ENCODE measurements around the gene VAPB.
"Not testable (repeated sequence)": the region's sequence is repeated elsewhere in the genome, so short reads cannot be mapped to it uniquely, and the experiment has no call there.

VAPB gene

GRCh38 chr20:58417438-58417837, 28.4 kb downstream of the VAPB start:
- Histone ChIP-seq H4K20me1 (peaks cover 26 to 75% (median 61%) of the 10 kb centered on the region in 11 experiments; a peak in 19 of 22 replicates), H3K9ac (no peak overlapping the region), H3K4me3 (no peak overlapping the region), H3K36me3 (peaks cover 48 to 68% (median 61%) of the 10 kb centered on the region in 11 experiments), H3K4me1 (peaks cover 3 to 15% (median 9%) of the 10 kb centered on the region in 10 experiments; a peak in 12 of 20 replicates), H3K27me3 (no peaks in the 10 kb centered on the region), H3K27ac (no peak overlapping the region), H3K4me2 (no peak overlapping the region), H3K9me3 (replicated peaks in 1 of 11) (peaks cover 0 to 20% (median 17%) of the 10 kb centered on the region in 11 experiments; a peak in 20 of 22 replicates)
- TF ChIP-seq Cebpa-rat (IDR thresholded peaks at IDR 0.05), result no peak

DNA sequence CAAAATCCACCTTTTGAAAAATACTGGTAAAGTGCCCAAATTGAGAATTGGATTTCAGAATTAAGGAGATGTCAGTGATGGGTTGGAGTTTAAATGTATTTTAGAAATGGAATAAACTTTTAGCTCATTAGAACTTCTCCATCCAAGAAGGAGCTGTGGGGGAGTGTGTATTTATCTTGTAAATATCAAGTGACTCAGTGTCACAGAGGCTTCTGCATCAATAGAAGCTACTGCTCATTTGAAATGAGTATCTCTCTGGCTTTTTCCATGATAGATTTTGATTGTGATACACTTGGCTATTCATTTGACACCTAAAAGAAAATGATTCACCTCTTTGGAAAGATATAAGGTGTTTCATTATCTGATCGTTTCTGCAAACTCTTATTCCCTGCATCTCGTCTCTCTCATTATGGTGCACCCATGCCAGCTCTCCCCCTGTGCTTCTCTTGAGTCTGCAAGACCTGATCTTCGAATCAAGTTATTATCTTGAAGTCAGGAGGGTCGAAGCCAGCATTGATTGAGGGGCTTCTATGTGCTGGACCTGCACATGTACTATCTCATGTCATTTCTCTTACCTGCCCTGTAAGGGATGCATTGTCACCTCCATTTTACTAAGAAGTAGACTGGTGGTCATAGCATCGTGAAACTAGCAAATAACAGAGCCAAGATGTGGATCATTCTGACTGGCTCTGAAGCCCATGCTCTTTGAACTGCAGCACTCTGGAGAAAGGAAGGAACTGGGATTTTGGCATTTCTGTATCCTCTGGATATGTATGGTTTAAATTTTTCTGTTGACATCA, 30.1 kb downstream of the VAPB start:
- H4K20me1 ChIP-seq, result peaks cover 26 to 92% (median 62%) of the 10 kb centered on the region in 11 experiments; a peak in 19 of 22 replicates
- TF ChIP-seq Cebpa-rat (IDR thresholded peaks at IDR 0.05), result no peak
- H3K27me3 ChIP-seq, result no peaks in the 10 kb centered on the region
- no peak overlapping the region for H3K27ac ChIP-seq
- peaks cover 66 to 80% (median 75%) of the 10 kb centered on the region in 11 experiments for H3K36me3 ChIP-seq
- peaks cover 0 to 12% (median 10%) of the 10 kb centered on the region in 11 experiments; a peak in 16 of 22 replicates for H3K9me3 ChIP-seq (replicated peaks in 1 of 11)
- no peak overlapping the region for H3K4me2 ChIP-seq
- peaks cover 3 to 15% (median 9%) of the 10 kb centered on the region in 10 experiments; a peak in 12 of 20 replicates for H3K4me1 ChIP-seq
- no peak overlapping the region for H3K9ac ChIP-seq
- no peak overlapping the region for H3K4me3 ChIP-seq

- H4K20me1 ChIP-seq, result peaks cover 23 to 98% (median 60%) of the 10 kb centered on the region in 11 experiments; a peak in 19 of 22 replicates
- peaks cover 83 to 97% (median 93%) of the 10 kb centered on the region in 11 experiments for H3K36me3 ChIP-seq
- no peak overlapping the region for H3K27ac ChIP-seq
Observed at GRCh38 chr20:58420798-58421496, 31.9 kb downstream of the VAPB start.

GRCh38 chr20:58421497-58421850, 32.4 kb downstream of the VAPB start:
- H3K36me3 ChIP-seq, result peaks cover 88 to 99% (median 96%) of the 10 kb centered on the region in 11 experiments
- no peak overlapping the region for H3K4me2 ChIP-seq
- H3K9ac ChIP-seq, result no peak overlapping the region
- no peak overlapping the region for H3K27ac ChIP-seq
- no peak overlapping the region for H3K4me3 ChIP-seq
- peaks cover 17 to 98% (median 58%) of the 10 kb centered on the region in 11 experiments; a peak in 19 of 22 replicates for H4K20me1 ChIP-seq
- TF ChIP-seq Cebpa-rat (IDR thresholded peaks at IDR 0.05), result no peak
- peaks cover 0 to 6% (median 4%) of the 10 kb centered on the region in 10 experiments; a peak in 11 of 20 replicates for H3K4me1 ChIP-seq
- H3K9me3 ChIP-seq (replicated peaks in 1 of 11), result peaks cover 5 to 26% (median 18%) of the 10 kb centered on the region in 11 experiments; a peak in 21 of 22 replicates
- H3K27me3 ChIP-seq, result no peaks in the 10 kb centered on the region

More at GRCh38 chr20:58420798-58421496, 31.9 kb downstream of the VAPB start:
- no peaks in the 10 kb centered on the region for H3K27me3 ChIP-seq
- H3K4me2 ChIP-seq, result no peak overlapping the region
- H3K9ac ChIP-seq, result no peak overlapping the region
- TF ChIP-seq Cebpa-rat (IDR thresholded peaks at IDR 0.05), result no peak
- H3K9me3 ChIP-seq (replicated peaks in 1 of 11), result peaks cover 0 to 20% (median 13%) of the 10 kb centered on the region in 11 experiments; a peak in 20 of 22 replicates
- H3K4me1 ChIP-seq, result peaks cover 3 to 11% (median 8%) of the 10 kb centered on the region in 10 experiments; a peak in 12 of 20 replicates
- no peak overlapping the region for H3K4me3 ChIP-seq

DNA sequence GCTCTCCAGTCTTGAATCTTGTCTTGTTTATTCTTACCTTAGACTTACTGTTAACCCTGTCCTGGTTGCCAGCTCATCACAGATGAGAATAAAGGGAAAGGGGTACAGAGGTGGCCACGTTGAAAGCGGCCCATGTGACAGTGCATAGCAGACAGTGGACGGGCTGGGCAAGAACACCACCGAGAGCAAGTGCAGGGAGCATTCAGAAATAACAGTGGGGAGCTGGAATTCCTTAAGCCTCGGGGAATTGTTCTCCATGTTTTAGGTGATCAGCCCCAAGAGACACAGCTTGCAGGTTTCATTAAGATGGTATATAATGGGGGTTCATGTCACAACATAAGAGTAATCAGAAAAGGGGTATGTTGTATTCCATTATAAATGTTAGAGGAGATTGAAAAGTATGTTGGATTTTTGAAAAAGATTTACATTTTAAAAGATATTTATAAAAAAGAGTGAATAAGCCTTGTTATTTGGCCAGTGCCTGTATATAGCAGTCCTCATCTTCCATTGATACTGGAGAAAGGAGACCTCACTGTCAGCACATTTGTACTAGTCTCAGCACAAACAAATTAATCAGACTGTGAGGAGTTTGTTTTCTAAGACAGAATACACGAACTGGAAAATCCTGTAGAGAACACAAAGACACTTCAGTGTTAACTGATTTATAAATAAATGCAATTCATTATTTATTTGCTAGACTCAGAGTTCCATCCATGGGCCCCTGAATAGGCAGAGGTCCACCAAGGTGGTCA, 35.4 kb downstream of the VAPB start:
- H3K4me2 ChIP-seq, result no peak overlapping the region
- no peak for TF ChIP-seq Cebpa-rat (IDR thresholded peaks at IDR 0.05)
- H3K27me3 ChIP-seq, result no peaks in the 10 kb centered on the region
- H3K36me3 ChIP-seq, result peaks cover 92 to 100% (median 98%) of the 10 kb centered on the region in 11 experiments
- H3K4me3 ChIP-seq, result no peak overlapping the region
- H3K9me3 ChIP-seq (replicated peaks in 1 of 11), result peaks cover 9 to 38% (median 34%) of the 10 kb centered on the region in 11 experiments; a peak in 21 of 22 replicates
- peaks cover 10 to 99% (median 47%) of the 10 kb centered on the region in 11 experiments; a peak in 19 of 22 replicates for H4K20me1 ChIP-seq
- no peak overlapping the region for H3K9ac ChIP-seq
- no peaks in the 10 kb centered on the region for H3K4me1 ChIP-seq
- H3K27ac ChIP-seq, result no peak overlapping the region

DNA sequence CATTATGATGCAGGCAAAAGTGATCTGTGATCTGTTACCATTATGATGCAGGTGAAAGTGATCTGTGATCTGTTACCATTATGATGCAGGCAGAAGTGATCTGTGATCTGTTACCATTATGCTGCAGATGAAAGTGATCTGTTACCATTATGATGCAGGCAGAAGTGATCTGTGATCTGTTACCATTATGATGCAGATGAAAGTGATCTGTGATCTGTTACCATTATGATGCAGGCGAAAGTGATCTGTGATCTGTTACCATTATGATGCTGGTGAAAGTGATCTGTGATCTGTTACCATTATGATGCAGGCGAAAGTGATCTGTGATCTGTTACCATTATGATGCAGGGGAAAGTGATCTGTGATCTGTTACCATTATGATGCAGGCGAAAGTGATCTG, 38.5 kb downstream of the VAPB start:
- Histone ChIP-seq H3K36me3 (peaks cover 82 to 98% (median 92%) of the 10 kb centered on the region in 11 experiments), H3K9me3 (replicated peaks in 1 of 11) (peaks cover 9 to 38% (median 34%) of the 10 kb centered on the region in 11 experiments; a peak in 21 of 22 replicates), H3K4me1 (peaks cover 13 to 23% (median 15%) of the 10 kb centered on the region in 10 experiments), H4K20me1 (peaks cover 23 to 99% (median 53%) of the 10 kb centered on the region in 11 experiments; a peak in 21 of 22 replicates)
- H3K4me2 ChIP-seq, H3K27ac ChIP-seq, H3K9ac ChIP-seq, H3K4me3 ChIP-seq, H3K27me3 ChIP-seq: not testable (repeated sequence)

- no peak overlapping the region for H3K4me3 ChIP-seq
- no peaks in the 10 kb centered on the region for H3K27me3 ChIP-seq
- H3K36me3 ChIP-seq, result peaks cover 74 to 98% (median 85%) of the 10 kb centered on the region in 11 experiments
- peaks cover 21 to 31% (median 23%) of the 10 kb centered on the region in 10 experiments for H3K4me1 ChIP-seq
- H3K27ac ChIP-seq, result no peak overlapping the region
- H3K4me2 ChIP-seq, result no peak overlapping the region
- peaks cover 31 to 99% (median 58%) of the 10 kb centered on the region in 11 experiments; a peak in 21 of 22 replicates for H4K20me1 ChIP-seq
- H3K9me3 ChIP-seq (replicated peaks in 1 of 11), result peaks cover 9 to 38% (median 34%) of the 10 kb centered on the region in 11 experiments; a peak in 21 of 22 replicates
- no peak for TF ChIP-seq Cebpa-rat (IDR thresholded peaks at IDR 0.05)
- H3K9ac ChIP-seq, result no peak overlapping the region
Observed at GRCh38 chr20:58428364-58428763, 39.3 kb downstream of the VAPB start.

DNA sequence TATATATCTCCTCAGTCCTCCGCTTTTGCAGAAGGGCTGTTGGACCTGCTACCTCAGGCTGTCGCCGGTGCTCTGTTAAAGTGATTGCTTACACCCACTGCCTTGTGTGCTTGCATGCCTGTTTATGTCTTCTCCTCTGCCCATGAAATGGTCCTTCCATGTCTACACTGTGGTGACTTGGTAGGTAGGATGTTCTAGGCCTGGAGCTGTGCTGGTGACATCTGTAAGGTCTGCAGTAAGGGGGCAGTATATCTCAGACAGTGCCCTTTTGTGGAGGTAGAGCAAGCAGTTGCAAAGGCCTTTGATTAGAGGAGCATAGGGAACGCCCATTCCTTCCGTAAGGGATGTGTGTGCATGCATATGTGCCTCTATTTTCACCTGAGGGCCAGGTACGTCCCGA, 40.3 kb downstream of the VAPB start:
- Histone ChIP-seq H3K27me3 (no peaks in the 10 kb centered on the region), H3K4me2 (no peak overlapping the region), H3K36me3 (peaks cover 71 to 98% (median 80%) of the 10 kb centered on the region in 11 experiments), H3K9me3 (replicated peaks in 1 of 11) (peaks cover 9 to 38% (median 33%) of the 10 kb centered on the region in 11 experiments; a peak in 21 of 22 replicates), H3K4me1 (peaks cover 24 to 36% (median 28%) of the 10 kb centered on the region in 10 experiments), H3K27ac (no peak overlapping the region), H4K20me1 (peaks cover 41 to 99% (median 63%) of the 10 kb centered on the region in 11 experiments; a peak in 21 of 22 replicates), H3K4me3 (no peak overlapping the region), H3K9ac (no peak overlapping the region)
- no peak for TF ChIP-seq Cebpa-rat (IDR thresholded peaks at IDR 0.05)
